CD4-positive, alpha-beta T cell treated with Interleukin-6 for 4 hours (primary cell): ENCODE results near the gene C1QTNF6.

ENCODE experiments used
- DNase-seq: peaks from one replicate; pipeline ENCODE4 v3.0.0-alpha.2; 2020; ENCODE audit warnings: mixed read lengths

The C1QTNF6 gene

DNA sequence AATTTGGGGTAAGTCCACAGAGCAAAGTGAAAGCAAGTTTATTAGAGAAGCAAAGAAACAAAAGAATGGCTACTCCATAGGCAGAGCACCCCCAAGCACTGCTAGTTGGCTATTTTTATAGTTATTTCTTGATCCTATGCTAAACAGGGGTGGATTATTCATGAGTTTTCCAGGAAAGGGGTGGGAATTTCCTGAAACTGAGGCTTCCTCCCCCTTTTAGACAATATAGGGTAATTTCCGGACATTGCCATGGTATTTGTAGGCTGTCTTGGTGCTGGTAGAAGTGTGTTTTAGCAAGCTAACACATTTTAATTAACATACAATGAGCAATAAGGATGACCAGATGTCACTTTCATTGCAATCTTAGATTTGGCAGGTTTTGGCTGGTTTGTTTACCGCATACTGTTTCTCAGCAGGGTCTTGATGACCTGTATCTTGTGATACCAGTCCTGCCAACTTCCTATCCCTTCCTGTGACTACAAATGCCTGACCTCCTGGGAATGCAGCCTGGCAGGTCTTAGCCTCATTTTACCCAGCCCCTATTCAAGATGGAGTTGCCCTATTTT lies 937 bp upstream of the C1QTNF6 start:
- no peak for DNase-seq

DNA sequence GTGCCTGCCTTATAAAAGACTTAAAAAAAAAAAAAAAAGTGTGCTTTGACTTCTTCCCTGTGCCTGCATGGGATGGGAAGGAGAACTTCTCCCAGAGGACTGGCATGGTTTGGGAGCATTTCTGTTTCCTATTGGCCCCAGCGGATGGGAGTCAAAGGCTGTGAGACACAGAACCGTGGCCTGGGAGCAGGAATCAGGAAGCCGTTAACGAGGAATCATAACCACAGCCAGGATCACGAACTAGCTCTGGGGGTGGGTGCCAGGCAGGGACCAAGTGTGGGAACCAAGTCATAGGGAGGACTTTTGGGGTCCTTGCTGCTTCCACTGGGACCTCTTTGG lies 526 bp downstream of the C1QTNF6 start:
- no peak for DNase-seq

DNA sequence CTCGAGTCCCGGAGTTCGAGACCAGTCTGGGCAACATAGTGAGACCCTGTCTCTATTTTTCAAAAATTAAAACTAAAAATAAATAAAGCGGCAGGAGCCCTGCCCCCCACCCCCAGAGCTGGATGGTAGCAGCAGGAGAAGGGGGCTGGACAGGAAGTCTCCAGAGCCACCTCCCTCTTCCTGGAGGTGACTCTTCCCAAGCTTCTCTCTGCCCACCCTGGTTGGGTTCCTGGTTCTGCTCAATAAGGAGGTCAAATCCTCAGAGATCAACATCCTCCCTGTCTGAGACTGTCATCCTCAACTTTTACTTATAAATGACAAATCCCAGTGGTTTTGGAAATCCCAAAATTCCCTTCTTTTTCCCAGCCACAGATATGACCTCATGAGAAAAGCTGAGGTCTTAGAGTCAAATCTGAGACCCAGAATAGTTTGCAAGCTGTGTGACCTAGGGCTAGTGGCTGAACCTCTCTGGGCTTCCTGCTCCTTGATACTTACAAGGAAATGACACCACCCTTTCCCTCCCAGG lies 987 bp downstream of the C1QTNF6 start:
- DNase-seq = no peak

DNA sequence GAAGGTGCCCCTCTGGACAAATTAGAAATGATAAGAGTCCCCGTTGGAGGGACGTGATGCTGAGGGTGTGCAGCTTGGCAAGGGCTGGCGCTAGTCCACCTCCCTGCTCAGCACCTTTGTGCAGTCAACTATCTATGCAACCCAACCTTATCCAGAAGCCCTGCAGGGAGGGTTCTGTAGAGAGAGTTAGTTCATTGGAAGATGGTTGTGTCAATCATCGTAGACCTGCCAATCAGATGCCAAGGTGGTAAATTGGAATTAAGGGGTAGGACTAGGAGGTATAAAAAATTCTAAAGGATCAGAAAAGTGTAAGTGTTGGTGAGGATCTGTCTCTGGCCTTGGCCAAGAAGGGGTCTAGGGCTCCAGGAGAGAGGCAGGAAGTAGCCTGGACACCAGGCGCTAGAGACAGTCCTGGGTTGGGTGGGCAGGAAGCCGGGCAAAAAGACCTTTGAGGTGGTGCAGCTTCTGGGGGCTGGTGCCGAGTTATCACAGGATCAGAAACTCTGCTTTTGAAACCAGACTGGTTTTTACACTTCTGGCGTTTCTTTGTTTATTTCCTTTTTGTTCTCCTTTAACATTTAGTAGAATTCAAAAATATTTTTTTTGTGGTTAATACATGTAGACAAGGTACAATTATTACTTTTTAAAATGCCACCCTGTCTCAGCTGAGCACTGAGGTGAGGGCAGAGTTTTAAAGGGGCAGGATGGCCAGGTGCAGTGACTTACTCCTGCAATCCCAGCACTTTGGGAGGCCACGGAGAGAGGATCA lies 1.6 kb downstream of the C1QTNF6 start:
- peak; percentile 55 for DNase-seq

DNA sequence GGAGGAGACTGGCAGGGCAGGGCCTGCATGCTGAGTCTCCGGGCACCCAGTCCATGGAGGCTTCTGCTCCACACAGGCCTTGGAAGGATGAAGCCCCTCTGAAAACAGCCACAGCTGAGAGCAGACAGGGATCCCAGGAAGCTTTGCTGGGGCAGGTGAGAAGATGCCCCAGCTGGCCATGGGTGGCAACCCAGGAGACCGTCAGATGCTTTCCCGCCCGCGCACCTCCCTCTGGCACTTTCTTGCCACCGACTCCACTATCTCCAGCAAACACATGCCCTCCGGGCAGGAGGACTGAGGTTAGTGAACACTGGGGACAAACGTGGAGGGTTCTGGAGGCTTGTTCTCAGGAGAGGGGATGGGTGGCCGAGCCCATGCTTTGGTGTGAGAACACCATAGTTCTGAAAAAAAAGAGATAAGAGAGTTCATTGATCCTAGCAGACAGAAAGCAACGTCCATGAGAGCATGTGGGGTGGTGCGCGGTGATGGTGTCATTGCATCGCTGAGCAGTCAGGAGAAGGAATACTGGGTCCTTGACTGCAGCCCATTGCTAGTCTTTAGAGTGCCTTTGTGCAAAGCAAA lies 2.3 kb downstream of the C1QTNF6 start:
- DNase-seq = no peak

DNA sequence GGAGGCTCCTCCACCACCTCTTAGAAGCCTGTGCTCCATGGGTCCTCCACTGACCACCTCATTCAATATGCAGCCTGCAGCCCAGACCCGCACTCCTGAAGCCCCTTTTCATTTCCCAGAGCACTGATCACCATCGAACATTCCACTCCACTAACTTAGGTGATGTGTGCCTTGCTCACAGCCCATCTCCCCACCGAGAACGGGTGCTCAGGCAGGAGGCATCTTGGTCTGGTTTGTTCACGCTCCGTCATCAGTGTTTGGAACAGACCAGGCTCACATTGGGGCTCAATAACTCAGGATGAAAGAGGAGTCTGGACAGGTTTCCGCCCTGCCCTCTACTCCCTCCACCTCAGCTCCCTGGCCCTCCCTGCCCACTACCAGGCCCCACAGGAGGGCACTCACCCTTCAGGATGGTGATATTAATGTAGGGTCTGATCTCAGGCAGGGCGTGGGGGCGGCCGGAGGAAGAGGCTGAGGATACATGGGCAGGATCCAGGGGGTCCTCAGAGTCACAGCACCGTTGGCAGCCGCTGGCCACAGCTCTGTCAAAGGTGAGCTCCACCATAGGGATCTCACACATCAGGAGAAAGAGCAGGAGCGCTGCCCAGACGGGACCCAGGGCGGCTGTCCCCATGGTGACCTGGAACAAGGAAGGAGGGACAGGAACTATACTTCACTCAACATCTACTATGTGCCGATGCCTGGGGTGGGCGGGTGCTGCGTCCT lies 3.1 kb downstream of the C1QTNF6 start:
- DNase-seq = no peak

DNA sequence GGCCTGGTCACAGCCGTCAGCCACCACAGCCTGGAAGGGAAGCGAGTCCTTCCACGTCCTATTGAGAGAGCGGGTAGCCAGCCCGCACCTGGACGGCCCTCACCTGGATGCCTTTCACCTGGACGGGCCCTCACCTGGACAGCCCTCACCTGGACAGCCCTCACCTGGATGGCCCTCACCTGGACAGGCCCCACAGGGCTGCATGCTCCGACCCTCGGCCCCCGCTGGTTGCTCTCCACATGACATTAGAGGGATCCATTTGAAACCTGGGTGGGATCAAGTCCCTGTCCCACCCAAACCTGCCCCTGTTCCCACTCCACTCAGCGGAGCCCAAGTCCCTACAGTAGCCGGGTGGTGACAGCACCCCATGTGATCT lies 3.7 kb downstream of the C1QTNF6 start:
- no peak for DNase-seq

DNA sequence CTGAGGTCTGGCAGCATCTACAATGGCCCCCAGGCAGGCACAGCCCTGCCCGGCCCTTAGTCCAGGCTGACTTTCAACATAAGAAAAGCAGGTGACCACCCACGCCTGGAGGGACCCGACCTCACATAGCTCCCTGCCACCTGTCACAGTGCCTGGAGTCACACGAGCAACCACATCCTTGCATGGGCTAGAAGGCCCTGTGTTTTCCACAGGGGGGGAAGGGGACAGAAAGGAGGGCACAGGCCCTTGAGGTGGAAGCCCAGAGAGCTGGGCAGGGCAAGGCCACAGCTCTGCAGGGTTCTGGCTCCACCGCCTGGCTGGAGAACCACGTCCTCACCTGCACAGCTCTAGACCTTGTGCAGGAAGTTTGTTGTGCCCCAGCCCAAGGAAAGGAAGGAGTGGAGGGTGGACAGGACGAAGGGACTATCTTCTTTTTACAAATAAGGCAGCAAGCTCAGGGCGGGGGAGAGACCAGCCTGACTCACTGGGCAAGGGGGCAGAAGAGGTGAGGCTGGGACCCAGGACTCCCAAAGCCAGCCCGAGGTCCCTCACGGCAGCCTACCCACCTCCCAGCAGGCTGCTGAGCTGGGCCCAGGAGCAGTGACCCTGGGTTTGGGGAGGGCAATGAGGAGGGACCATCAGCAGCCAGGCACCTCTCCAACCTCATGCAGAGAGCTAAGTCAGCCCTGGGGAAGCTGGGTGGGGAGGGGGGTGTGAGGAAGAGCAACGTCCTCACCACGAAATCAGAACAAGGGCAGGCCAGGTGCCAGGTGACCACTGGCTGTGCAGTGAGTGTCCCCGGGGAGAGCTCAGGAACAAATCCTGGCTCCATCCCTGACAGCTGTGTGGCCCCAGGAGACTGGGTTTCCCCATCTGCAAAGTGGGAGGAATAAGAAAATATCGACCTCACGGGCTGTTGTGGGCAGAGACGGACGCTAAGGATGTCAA lies 4.3 kb downstream of the C1QTNF6 start:
- DNase-seq = peak; percentile 32

DNA sequence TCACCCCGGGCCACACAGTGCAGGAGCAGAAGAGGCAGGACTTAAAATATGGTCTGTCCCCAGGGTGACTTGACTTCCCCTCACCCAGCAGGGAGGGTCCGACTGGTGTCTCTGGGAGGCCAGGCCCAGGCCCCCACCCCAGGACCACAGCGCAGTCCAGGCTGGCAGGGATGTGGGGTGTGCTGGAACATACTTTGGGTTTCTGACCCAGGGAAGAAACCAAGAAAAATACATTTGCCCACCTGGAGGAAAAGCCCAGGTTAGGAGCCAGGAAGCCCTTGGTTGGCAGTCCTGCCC lies 5.2 kb downstream of the C1QTNF6 start:
- no peak for DNase-seq

DNA sequence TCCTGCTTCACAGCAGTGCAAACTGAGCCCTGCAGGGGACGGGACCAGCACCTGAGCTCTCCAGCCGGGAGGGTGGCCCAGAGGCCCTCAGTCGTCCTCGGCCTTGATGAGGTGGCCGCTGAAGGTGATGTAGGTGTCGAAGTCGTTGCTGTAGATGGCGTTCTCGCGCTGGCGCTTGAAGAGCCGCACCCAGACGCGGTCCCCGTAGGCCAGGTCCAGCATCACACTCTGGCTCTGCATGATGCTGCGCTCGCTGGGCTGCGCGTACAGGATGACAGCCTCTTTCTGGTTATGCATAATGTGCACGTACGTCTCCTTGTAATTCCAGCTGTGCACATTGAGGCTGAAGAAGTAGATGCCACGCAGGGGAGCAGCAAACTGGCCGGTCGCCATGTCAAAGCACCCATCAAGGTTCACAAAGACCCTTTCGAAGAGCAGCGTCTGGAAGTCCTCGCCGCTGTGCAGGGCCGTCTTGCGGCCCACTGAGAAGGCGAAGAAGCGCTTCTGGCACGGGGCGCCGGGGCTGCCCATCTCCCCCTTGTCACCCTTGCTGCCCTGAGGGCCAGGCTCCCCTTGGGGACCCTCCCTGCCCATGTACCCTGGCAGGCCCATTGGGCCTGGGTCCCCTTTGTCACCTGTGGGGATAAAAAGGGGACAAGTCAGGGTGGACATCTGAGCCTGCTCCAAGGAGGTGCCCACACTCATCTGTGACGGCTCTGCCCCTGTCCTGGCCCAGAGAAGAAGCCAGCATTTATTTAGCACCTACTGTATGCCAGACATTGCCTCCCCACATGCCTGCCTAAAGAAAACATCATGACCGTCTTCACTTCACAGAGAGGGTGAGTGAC lies 5.7 kb downstream of the C1QTNF6 start:
- DNase-seq = no peak

DNA sequence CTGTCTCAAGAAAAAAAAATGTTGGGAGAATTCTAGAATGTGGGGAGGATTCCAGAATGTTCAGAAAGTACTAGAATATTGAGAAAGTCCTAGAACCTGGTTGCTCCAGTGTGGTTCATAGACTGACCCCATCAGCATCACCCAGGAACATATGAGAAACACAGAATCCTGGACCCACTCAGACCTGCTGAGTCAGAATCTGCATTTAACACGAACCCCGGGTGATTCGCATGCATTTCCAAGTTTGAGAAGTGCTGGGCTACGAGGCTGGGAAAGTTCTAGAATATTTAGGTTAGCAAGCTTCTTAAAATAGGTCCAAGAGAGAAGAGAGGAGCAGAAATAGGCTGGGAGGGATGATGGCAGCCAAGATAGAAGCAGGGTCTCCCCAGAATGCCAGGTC lies 6.4 kb downstream of the C1QTNF6 start:
- no peak for DNase-seq

DNA sequence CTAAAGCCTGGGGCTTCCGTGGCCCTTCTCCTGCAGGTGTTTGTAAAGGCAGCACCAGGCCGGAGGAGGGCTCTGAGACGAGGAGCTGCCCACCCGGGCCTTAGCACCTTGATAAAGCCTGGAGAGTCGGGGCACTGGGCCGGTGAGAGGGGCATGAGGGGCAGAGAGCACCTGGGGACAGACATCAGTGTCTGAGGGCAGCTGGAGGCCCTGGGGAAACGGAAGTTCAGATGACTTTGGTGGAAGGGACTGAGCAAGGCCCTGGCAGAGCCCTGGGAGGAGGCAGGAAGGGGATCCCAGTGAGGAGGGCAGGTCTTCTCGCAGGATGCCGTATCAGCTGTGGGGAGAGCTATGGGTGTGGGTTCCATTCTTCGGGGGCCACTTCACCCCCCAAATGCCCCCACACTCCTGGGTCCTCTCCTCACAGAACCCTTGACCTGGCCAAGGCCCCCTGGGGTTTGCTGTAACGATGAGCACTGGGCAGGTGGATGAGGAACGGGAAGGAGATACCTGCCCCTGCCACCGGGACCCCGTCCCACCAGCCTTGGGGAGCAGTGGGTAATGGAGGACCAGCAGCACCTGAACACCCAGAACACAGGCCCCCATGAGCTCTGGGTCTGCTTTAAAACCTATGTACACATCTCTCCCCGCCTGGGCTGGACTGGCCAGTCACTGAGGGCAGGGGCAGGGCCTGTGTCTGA lies 7.4 kb downstream of the C1QTNF6 start:
- DNase-seq = no peak

DNA sequence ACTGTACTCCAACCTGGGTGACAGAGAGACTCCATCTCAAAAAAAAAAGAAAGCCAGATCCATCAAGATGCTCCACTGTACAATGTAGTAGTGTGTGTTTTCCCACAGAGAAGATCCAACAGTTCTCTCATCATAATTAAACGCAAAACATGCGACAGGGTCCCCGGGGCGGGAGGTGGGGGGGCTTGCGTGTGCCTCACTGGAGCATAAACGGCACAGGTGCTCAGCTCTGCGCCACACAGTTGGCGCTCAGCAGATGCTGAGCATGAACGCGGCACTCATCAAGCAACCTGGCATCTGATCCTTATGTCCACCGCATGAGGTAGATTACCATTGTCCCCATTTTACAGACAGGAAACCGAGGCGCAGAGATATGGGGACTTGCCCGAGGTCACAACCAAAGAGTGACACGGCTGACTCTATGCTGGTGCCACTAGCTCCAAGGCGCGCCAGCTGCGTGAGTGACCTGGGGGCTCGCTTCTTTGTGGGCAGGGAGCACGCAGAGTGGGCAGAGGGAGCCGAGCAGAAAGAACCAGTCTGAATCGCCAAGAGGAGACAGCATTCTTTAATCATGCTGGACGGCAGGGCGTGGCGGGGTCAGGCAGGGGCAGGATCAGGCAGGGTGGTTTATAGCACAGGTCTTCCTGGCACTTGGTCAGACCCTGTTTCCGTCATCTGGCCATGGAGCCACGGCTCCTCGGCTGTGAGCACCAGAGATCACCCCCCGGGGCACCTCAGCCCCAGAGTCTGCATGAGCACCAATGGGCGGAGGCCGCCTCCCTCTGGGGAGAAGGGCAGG lies 8.2 kb downstream of the C1QTNF6 start:
- no peak for DNase-seq

DNA sequence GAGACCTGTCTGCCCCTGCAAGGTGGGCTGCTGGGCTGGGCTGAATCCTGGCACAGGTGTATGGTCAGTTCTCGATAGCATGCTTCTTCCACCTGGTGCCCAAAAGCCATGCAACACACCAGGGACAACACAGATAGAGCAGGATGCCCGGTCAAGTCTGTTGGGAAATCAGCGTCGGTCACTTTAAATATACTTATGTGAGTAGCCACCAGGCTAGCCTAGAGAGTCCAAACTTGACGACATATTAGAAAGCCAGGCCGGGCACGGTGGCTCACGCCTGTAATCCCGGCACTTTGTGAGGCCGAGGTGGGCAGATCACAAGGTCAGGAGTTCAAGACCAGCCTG lies 8.9 kb downstream of the C1QTNF6 start:
- DNase-seq = no peak

DNA sequence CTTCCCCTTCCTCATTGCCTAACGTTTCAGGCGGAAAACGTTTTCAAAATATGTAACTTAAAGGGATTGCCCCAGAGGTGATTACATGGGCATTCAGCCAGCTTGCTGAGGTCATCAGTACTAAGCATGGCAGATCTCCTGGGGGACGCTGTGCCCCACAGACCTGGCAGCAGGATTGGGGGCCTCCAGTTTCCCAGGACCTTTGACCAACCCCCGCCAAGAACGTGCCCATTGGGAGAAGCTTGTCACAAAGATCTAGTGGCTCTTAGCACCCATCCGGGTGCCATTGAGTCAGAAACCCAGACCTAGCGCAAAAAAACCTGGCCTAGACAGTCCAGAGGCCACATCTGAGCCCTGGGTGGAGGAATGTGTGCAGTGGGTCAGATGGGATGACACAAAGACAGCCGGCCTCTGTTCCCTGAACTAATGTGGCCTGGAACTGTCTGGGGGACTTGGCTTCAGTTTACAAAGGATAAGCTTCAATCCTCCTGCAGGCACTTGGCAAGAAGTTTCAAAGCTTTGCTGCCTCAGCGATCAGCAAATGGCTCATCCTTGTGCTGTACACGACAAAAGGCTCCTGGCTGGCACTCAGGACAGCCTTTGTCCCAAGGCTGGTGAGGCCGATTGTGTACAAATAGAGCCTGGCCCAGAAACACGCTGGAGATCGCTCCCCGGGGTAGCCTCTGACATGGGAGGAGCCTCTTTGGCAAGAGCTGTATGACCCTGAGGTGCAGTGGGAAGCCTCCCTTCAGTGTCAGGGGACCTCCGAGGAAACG lies 9.5 kb downstream of the C1QTNF6 start:
- no peak for DNase-seq

DNA sequence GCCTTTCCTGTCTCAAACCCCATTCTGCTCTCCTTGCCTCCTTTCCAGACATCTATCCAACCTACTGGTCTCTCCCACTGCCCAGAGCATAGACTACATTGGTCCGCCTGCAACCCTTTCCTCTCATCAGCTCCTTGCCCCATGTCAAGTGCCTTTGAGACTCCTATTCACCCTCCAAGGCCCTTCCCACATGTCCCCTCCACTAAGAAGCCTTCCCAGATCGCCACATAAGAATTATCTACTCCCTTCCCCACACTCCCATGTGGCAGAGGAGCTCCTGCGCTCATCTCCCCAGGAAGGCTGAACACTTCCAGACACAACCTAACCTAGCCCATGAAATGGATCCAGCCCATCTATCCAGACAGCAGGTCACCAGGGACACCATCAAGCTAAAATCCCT lies 10.3 kb downstream of the C1QTNF6 start:
- no peak for DNase-seq

DNA sequence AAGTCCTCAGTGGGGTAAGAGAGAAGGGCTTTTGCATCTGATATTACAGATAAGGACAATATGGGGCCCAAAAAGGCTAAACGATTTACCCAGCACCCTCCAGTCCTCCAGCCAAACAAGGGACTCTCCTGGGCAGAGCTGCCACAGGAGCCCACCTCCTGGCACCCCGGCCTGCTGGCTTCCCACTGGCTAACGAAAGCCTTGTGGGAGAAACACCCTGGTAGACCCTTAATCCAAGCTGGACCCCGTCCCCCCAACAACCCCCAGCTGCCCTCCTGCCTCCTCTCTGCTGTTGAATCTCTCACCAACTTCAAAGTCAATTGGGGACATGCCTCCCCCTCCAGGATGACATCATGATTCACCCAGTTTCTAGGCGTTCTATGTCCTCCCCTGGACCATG lies 10.8 kb downstream of the C1QTNF6 start:
- no peak for DNase-seq

DNA sequence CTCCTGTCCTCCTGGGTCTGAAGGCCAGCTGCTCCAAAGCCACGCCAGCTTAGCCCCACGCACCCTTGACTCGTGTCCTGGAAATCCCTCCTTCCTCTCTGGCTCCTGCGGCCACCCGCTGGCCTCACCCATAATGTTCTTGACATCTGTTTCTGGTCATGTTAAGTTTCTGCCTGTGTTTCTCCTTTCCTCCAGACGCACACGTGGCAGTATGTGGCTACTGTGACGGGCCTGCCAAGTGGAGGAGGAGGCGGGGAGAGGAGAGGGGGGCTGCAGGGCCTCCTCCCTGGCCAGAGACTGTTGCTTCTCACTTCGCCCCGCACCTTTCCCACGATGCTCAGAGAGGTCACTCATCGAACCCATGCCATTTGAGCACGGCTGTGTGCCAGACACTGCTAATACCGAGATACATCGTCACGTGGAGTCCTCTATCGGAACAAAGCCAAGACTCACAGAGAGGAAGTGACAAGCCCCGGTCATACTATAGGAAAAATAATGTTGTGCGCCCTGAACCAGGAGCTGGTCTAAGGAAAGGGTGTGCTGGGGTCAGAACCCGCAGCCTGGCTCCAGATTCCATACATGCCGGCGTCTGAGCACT lies 11.5 kb downstream of the C1QTNF6 start:
- DNase-seq = no peak
